Skeletal muscle tissue (tissue), 4 donors: Measurements from ENCODE around the gene SLC2A2. TPM values are rescaled to one million over a fixed set of nuclear protein-coding genes. Genes with fewer than 3 reads are reported as not detected.

Source experiments
- H3K27ac ChIP-seq: one replicate; pipeline ENCODE4 v1.7.0; 2013; ENCODE audit warnings: mild to moderate bottlenecking, low read depth, low read length, inconsistent platforms
- H3K27me3 ChIP-seq, 3 donors: one replicate each; pipeline ENCODE4 v1.7.0; 2013; ENCODE audit warnings: low read length in 3 of 3; ENCODE audit not compliant: control insufficient read depth in 3 of 3, insufficient read depth in 3 of 3
- H3K36me3 ChIP-seq, 3 donors: one replicate each; pipeline ENCODE4 v1.7.0; 2013; ENCODE audit warnings: low read length in 3 of 3; ENCODE audit not compliant: control insufficient read depth in 3 of 3, insufficient read depth in 3 of 3
- H3K4me1 ChIP-seq, 3 donors: one replicate each; pipeline ENCODE4 v1.7.0; 2013; ENCODE audit warnings: low read length in 3 of 3, mild to moderate bottlenecking in 3 of 3; ENCODE audit not compliant: control insufficient read depth in 3 of 3, insufficient read depth in 3 of 3
- H3K4me3 ChIP-seq, 3 donors: one replicate each; pipeline ENCODE4 v1.7.0; 2013; ENCODE audit warnings: low read length in 3 of 3
- H3K9ac ChIP-seq, 3 donors: one replicate each; pipeline ENCODE4 v1.7.0; 2013; ENCODE audit warnings: low read length in 3 of 3, mild to moderate bottlenecking in 3 of 3, moderate library complexity in 2 of 3, low read depth in 1 of 3
- H3K9me3 ChIP-seq, 3 donors: one replicate each; pipeline ENCODE4 v1.7.0; 2013; ENCODE audit warnings: low read length in 3 of 3; ENCODE audit not compliant: control insufficient read depth in 3 of 3
- total RNA-seq: library from RNA; depleted of rRNA; stranded (reverse); fragments of >200 nt; gene quantifications from one replicate; pipeline ENCODE4 v1.2.3, GENCODE V29; 2014
- donor health status: Osteomylitis.

SLC2A2 gene
- total RNA-seq, 1 donor from 2014 or later = not detected

DNA sequence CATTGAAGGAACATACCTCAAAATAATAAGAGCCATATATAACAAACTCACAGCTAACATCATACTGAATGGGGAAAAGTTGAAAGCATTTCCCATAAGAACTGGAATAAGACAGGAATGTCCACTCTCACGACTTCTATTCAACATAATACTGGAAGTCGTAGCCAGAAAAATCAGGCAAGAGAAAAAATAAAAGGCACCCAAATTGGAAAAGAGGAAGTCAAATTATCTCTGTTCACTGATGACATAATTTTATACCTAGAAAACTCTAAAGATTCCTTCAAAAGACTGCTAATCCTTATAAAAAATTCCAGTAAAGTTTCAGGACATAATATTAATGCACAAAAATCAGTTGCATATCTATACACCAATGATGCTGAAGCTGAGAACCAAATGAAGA lies 34.9 kb downstream of the SLC2A2 start:
- Histone ChIP-seq H3K27me3 (peaks cover 0 to 2% (median 0%) of the 10 kb centered on the region in 3 donors), H3K9me3 (no peaks in the 10 kb centered on the region), H3K9ac (no peak overlapping the region), H3K4me3 (no peak overlapping the region), H3K4me1 (no peaks in the 10 kb centered on the region), H3K27ac (no peak overlapping the region), H3K36me3 (no peaks in the 10 kb centered on the region)

DNA sequence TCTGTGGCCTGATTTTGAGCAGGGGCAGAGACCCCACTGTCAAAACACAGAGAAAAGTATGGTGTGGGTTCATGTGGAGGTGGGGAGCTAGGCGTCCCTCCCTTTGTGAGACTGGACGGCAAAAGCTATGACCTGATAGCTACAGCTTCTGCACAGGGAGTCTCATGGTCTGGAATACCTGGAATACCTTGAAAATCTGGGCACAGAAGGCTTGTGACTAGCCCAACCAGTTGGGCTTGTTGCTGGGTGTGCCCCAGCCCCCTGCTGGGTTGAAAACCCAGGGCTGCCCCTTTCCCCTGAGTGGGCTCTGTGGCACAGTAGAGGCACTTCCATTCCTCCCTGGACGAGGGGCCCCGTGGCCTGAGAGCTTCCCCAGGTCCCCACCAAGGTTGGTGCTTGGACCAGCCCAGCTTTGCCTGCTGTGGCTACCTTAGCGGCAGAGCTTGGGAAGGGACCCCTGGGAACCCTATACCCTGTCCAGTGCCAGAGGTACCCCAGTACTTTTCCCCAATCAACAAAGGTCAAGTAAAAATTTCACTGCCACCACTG lies 37.3 kb downstream of the SLC2A2 start:
- Histone ChIP-seq H3K4me1 (no peaks in the 10 kb centered on the region), H3K27me3 (peaks cover 0 to 2% (median 0%) of the 10 kb centered on the region in 3 donors), H3K9ac (no peak overlapping the region), H3K27ac (no peak overlapping the region), H3K9me3 (no peaks in the 10 kb centered on the region), H3K36me3 (no peaks in the 10 kb centered on the region), H3K4me3 (no peak overlapping the region)

DNA sequence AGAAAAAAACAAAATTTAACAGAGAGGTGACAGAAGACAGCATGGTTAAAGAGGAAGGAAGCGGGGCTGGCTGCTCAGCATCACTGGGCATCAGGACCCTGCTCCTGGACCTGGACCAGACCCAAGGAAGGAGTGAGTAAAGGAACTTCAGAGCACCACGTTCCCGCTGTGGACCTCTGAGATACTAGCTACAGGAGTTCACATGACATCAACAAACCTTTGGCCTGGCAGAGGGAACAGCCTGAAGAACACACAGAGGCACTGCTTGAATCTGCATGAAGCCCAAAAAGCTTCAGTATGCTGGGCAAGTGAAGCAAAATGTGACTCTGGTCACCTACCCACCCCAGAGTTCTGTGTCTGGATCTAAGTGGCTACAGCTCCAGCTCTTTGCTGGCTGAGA lies 38.1 kb downstream of the SLC2A2 start:
- no peaks in the 10 kb centered on the region for H3K36me3 ChIP-seq
- H3K4me1 ChIP-seq = no peaks in the 10 kb centered on the region
- no peak overlapping the region for H3K4me3 ChIP-seq
- H3K27ac ChIP-seq = no peak overlapping the region
- no peak overlapping the region for H3K9ac ChIP-seq
- H3K27me3 ChIP-seq = peaks cover 0 to 2% (median 0%) of the 10 kb centered on the region in 3 donors
- H3K9me3 ChIP-seq = no peaks in the 10 kb centered on the region

DNA sequence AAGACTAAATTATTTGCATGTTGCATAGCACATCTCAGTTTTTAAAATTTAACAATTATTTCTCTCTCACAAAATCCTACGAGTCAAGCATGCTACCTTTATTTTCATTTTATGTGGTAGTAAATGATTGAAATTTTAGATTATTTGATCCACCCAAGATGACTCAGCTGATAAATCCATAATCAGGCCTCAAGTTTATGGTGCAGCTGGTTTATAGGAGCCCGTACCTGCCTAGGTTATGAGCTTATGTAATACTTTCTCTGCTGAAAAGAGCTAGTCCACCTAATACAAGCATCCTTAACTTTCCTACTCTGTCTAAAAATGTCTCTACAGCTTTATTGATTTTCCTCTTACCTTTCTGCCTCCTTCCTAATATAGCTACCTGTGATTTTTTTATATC lies 41.2 kb downstream of the SLC2A2 start:
- H3K36me3 ChIP-seq = no peaks in the 10 kb centered on the region

DNA sequence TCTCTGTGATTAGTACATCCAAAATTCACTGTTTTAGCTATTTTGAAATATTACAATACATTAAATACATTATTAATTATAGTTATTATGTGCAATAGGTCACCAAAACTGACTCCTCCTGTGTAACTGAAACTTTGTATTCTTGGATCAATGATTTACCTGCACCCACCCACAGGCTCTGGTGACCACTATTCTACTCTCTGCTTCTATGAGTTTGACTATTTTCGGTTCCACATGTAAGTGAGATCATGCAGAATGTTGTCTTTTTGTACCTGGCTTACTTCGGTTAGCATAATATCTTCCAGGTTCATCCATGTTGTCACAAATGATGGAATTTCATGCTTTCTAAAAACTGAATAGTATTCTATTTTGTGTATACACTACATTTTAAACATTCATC lies 43.8 kb downstream of the SLC2A2 start:
- Histone ChIP-seq H3K9me3 (no peaks in the 10 kb centered on the region), H3K27ac (no peak overlapping the region), H3K36me3 (no peaks in the 10 kb centered on the region), H3K4me1 (no peaks in the 10 kb centered on the region), H3K4me3 (no peak overlapping the region), H3K9ac (no peak overlapping the region), H3K27me3 (no peaks in the 10 kb centered on the region)

More for the DNA sequence above, 41.2 kb downstream of the SLC2A2 start:
- Histone ChIP-seq H3K4me1 (no peaks in the 10 kb centered on the region), H3K9ac (no peak overlapping the region), H3K27ac (no peak overlapping the region), H3K27me3 (peaks cover 0 to 2% (median 0%) of the 10 kb centered on the region in 3 donors), H3K9me3 (no peaks in the 10 kb centered on the region), H3K4me3 (no peak overlapping the region)

DNA sequence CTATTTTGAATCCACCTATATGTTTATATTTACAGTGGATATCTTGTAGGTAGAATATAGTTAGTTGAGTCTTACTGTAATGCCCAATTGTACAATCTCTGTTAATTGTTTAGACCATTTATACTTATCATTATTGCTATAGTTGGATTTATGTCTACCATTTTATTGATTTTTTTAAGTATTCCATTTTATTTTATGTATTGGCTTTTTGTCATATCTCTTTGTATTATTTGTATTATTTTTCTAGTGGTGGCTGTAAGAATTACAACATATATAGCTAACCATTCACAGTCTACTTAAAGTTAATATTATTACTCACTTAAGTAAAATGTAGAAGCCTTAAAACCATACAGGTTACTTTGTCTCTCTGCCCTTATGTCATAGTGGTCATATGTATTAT lies 46.1 kb downstream of the SLC2A2 start:
- Histone ChIP-seq H3K9me3 (no peaks in the 10 kb centered on the region), H3K27ac (no peak overlapping the region), H3K9ac (no peak overlapping the region), H3K4me1 (no peaks in the 10 kb centered on the region), H3K4me3 (no peak overlapping the region), H3K36me3 (no peaks in the 10 kb centered on the region), H3K27me3 (no peaks in the 10 kb centered on the region)

DNA sequence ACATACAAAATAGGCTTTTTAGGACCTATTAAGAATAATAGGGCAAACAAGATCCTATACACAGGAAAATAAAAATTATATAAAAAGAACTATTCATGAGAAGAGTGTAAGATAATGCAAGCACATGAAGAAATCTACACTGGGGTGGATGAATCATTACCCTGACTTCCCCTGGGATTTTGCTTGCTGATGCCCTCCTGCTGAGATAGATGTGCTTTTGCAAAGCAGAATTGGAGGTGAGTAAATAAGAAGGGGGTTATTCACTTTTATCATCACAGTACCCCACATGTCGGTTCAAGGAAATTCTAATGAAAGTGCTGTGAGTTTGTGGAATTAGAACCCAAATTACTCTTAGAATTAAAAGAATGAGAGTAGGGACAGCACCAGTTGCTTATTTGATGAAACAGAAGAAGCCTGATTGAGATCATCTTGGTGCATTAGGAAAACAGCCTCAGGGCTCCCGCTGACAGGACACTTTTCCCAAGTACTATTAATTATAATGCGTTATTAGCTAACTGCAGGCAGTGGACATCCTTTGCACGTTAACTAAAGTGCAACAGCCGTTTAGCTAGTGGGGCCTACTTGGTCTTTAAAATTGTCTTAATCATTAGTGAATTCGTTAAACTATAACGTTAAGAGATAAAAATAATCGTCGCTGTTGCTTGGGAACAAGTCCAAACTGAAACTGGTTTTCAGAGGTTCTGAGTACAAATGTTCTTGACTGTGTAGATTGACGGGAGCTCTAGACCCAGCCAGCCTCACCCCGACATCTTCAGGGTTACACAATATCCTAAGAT lies 48.4 kb downstream of the SLC2A2 start:
- Histone ChIP-seq H3K27me3 (no peaks in the 10 kb centered on the region), H3K9ac (no peak overlapping the region), H3K4me3 (no peak overlapping the region), H3K27ac (no peak overlapping the region), H3K36me3 (no peaks in the 10 kb centered on the region), H3K4me1 (no peaks in the 10 kb centered on the region), H3K9me3 (no peaks in the 10 kb centered on the region)

DNA sequence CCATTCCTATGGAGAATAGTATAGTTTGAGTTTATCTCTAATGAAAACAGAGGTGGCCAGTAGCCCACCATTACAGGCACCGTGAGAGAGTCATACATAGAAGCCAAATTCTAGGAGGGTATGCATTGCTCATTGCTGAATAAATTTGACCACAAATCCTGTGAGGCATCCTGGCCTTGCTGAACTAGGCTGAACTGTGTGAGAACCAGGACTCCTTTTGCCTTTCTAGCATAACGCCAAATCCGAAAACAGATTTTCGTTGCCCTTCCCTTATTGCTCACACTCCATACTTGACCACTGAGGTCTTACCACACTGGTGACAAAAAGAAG lies 50.4 kb downstream of the SLC2A2 start:
- Histone ChIP-seq H3K4me3 (no peak overlapping the region), H3K36me3 (no peaks in the 10 kb centered on the region), H3K9me3 (no peaks in the 10 kb centered on the region), H3K9ac (no peak overlapping the region), H3K27ac (no peak overlapping the region), H3K27me3 (no peaks in the 10 kb centered on the region), H3K4me1 (no peaks in the 10 kb centered on the region)

DNA sequence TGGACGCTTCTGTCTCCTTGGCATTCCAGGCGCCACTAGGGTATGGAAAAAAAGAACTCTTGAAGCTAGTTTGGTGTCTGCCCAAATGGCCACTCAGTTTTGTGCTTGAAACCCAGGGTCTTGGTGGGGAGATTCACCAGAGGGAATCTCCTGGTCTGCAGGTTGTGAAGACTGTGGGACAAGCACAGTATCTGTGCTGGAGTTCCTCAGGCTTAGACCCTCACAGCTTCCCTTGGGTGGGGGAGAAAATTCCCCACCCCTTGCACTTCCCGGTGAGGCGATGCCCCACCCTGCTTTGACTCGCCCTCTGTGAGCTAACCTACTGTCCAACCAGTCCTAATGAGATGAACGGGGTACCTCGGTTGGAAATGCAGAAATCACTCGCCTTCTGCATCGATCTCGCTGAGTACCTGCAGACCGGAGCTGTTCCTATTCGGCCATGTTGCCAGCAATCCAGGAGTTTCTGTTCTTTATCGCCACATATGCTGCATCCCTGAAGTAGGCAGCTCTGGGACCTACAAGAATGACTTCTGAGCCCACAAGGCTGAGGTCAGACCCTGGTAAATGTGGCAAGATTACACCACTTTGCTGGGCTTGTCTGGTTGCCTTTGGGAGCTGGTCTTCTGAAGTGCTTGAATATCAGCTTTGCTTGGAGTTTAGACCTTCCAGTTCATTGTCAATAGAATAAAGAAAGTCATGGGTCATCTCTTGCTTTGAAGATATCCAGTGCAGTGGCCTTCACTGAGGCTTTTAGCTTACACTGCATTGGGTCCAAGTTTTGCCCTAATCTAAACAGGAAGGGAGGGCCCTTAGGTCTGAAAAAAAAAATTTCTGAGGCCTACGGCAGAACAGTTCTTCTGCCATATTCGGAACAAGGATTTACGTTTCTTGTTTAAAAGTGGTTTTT lies 51.0 kb downstream of the SLC2A2 start:
- Histone ChIP-seq H3K27ac (no peak overlapping the region), H3K9me3 (no peaks in the 10 kb centered on the region), H3K4me3 (no peak overlapping the region), H3K4me1 (no peaks in the 10 kb centered on the region), H3K9ac (no peak overlapping the region), H3K36me3 (no peaks in the 10 kb centered on the region), H3K27me3 (no peaks in the 10 kb centered on the region)

DNA sequence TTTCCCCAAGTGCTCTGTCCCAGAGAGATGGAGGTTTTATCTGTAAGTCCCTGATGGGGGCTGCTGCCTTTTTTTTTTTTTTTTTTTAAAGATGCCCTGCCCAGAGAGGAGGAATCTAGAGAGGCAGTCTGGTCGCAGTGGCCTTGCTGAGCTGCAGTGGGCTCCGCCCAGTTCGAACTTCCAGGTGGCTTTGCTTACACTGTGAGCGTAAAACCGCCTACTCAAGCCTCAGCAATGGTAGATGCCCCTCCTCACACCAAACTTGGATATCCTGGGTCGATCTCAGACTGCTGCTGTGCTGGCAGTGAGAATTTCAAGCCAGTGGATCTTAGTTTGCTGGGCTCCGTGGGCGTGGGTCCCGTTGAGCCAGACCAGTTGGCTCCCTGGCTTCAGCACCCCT lies 51.6 kb downstream of the SLC2A2 start:
- no peaks in the 10 kb centered on the region for H3K9me3 ChIP-seq
- H3K36me3 ChIP-seq = no peaks in the 10 kb centered on the region
- H3K4me1 ChIP-seq = no peaks in the 10 kb centered on the region
- no peak overlapping the region for H3K27ac ChIP-seq
- no peaks in the 10 kb centered on the region for H3K27me3 ChIP-seq
- H3K4me3 ChIP-seq = no peak overlapping the region
- H3K9ac ChIP-seq = no peak overlapping the region
